Peyer's patch (tissue), 4 donors: ENCODE measurements around the gene ZNF362. TPM values are rescaled to one million over a fixed set of nuclear protein-coding genes. Genes with fewer than 3 reads are reported as not detected.
A peak's percentile ranks its signal among the peaks of the same experiment; 100 is the strongest.

ENCODE experiments used
- DNase-seq, 3 donors: peaks; one replicate each; pipeline ENCODE4 v3.0.0-alpha.2; 2017 to 2019
- H3K27ac ChIP-seq, 4 donors: fragments of 200-600 bp; sonication (generic); one replicate each; pipeline ENCODE4 v1.5.1; 2016 to 2019
- H3K27me3 ChIP-seq, 2 donors: fragments of 200-600 bp; sonication (generic); one replicate each; pipeline ENCODE4 v1.5.1; 2019
- H3K36me3 ChIP-seq, 3 donors: fragments of 200-600 bp; sonication (generic); one replicate each; pipeline ENCODE4 v1.5.1; 2016 to 2019
- H3K4me1 ChIP-seq, 4 donors: fragments of 200-600 bp; sonication (generic); one replicate each; pipeline ENCODE4 v1.5.1; 2016 to 2019
- H3K4me3 ChIP-seq, 4 donors: fragments of 200-600 bp; sonication (generic); 1 replicate in 3 of 4; 2 replicates in 1 of 4; pipeline ENCODE4 v1.5.1; 2016 to 2019; ENCODE audit warnings: mild to moderate bottlenecking in 1 of 4
- H3K9me3 ChIP-seq, 4 donors: fragments of 200-600 bp; sonication (generic); one replicate each; pipeline ENCODE4 v1.5.1; 2016 to 2019; ENCODE audit warnings: mild to moderate bottlenecking in 1 of 4
- CTCF ChIP-seq, 6 experiments: fragments of 450-650 bp in 4 of 6; fragments of 200-600 bp in 2 of 6; sonication (generic) in 1 of 6; IDR thresholded peaks; one replicate each; pipeline ENCODE4 v1.5.1; 2017 to 2019; ENCODE audit warnings: antibody characterized with exemption in 6 of 6, mild to moderate bottlenecking in 3 of 6, moderate library complexity in 1 of 6
- POLR2A ChIP-seq, 2 donors: fragments of 450-650 bp; IDR thresholded peaks; one replicate each; pipeline ENCODE4 v1.5.1; 2017; ENCODE audit warnings: antibody characterized with exemption in 2 of 2, mild to moderate bottlenecking in 2 of 2, moderate library complexity in 2 of 2
- total RNA-seq, 4 donors: library from RNA; depleted of rRNA; stranded (reverse); fragments of >200 nt; gene quantifications; one replicate each; pipeline ENCODE4 v1.1.0, GENCODE V29; 2016

The ZNF362 gene
- total RNA-seq, 4 donors from 2014 or later = 5.9 to 28.9 (median 8.8) TPM

- no peaks in the 10 kb centered on the region for H3K9me3 ChIP-seq
- no peak for DNase-seq
- H3K36me3 ChIP-seq = no peaks in the 10 kb centered on the region
- H3K4me1 ChIP-seq = peaks cover 0 to 92% (median 13%) of the 10 kb centered on the region in 4 donors
- no peaks in the 10 kb centered on the region for H3K27me3 ChIP-seq
- no peak overlapping the region for H3K4me3 ChIP-seq
- TF ChIP-seq CTCF (IDR thresholded peaks at IDR 0.05) (no peak), POLR2A (IDR thresholded peaks at IDR 0.05) (no peak)
- H3K27ac ChIP-seq = peak overlapping the region; percentile 51 to 100 (median 80)
Measured at GRCh38 chr1:33339413-33339812, 83.1 kb downstream of the ZNF362 start.

- Histone ChIP-seq H3K36me3 (no peaks in the 10 kb centered on the region), H3K27me3 (no peaks in the 10 kb centered on the region), H3K27ac (peak overlapping the region in 3 of 4 donors; percentile 50 to 100 (median 84)), H3K4me3 (no peak overlapping the region), H3K4me1 (peaks cover 0 to 92% (median 13%) of the 10 kb centered on the region in 4 donors), H3K9me3 (no peaks in the 10 kb centered on the region)
- no peak for TF ChIP-seq POLR2A (IDR thresholded peaks at IDR 0.05)
- TF ChIP-seq CTCF (IDR thresholded peaks at IDR 0.05) = no peak
- DNase-seq = no peak
Measured at GRCh38 chr1:33341190-33341589, 84.9 kb downstream of the ZNF362 start.

GRCh38 chr1:33342041-33342723 lies 85.9 kb downstream of the ZNF362 start:
- Histone ChIP-seq H3K4me3 (peak overlapping the region in 2 of 4 donors; percentile 4 to 19), H3K9me3 (no peaks in the 10 kb centered on the region), H3K4me1 (peaks cover 0 to 92% (median 13%) of the 10 kb centered on the region in 4 donors), H3K36me3 (no peaks in the 10 kb centered on the region), H3K27ac (peak overlapping the region; percentile 50 to 100 (median 74)), H3K27me3 (no peaks in the 10 kb centered on the region)
- TF ChIP-seq CTCF (IDR thresholded peaks at IDR 0.05) (no peak), POLR2A (IDR thresholded peaks at IDR 0.05) (no peak)
- DNase-seq = peak in 2 of 3 donors; percentile 67 to 83

- no peak for TF ChIP-seq CTCF (IDR thresholded peaks at IDR 0.05)
- TF ChIP-seq POLR2A (IDR thresholded peaks at IDR 0.05) = no peak
- no peak overlapping the region for H3K4me3 ChIP-seq
- no peaks in the 10 kb centered on the region for H3K36me3 ChIP-seq
- no peaks in the 10 kb centered on the region for H3K27me3 ChIP-seq
- H3K27ac ChIP-seq = peak overlapping the region in 3 of 4 donors; percentile 11 to 100 (median 41)
- H3K4me1 ChIP-seq = peaks cover 0 to 92% (median 5%) of the 10 kb centered on the region in 4 donors
- no peaks in the 10 kb centered on the region for H3K9me3 ChIP-seq
- DNase-seq = no peak
Measured at GRCh38 chr1:33343539-33343938, 87.2 kb downstream of the ZNF362 start.

GRCh38 chr1:33344896-33345560 lies 88.7 kb downstream of the ZNF362 start:
- Histone ChIP-seq H3K27me3 (no peaks in the 10 kb centered on the region), H3K9me3 (no peaks in the 10 kb centered on the region), H3K4me3 (no peak overlapping the region), H3K27ac (peak overlapping the region in 3 of 4 donors; percentile 12 to 100 (median 94)), H3K4me1 (peaks cover 0 to 77% (median 3%) of the 10 kb centered on the region in 4 donors), H3K36me3 (no peaks in the 10 kb centered on the region)
- TF ChIP-seq CTCF (IDR thresholded peaks at IDR 0.05) = no peak
- no peak for TF ChIP-seq POLR2A (IDR thresholded peaks at IDR 0.05)
- DNase-seq = no peak
